ENCODE data around the gene AKNA.
"Not testable (repeated sequence)": the region's sequence is repeated elsewhere in the genome, so short reads cannot be mapped to it uniquely, and the experiment has no call there.

The AKNA gene

DNA sequence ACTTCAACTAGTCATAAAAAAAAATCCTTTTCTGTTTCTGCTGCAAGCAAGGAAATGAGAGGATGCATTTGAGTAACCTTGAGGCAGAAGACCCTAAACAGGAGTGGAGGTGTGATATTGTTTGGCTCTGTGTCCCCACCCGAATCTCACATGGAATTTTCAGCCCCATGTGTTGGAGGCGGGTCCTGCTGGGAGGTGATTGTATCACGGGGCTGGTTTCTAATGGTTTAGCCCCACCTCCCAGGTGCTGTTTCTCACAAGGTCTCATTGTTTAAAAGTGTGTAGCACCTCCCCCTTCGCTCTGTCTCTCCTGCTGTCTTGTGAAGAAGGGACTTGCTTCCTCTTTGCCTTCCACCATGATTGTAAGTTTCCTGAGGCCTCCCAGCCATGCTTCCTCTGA is 54.1 kb downstream of the AKNA start:
- H3K4me1 Mint-ChIP-seq (ENCODE audit: low read depth); H3K27me3 Mint-ChIP-seq; H3K9me3 Mint-ChIP-seq; H3K27ac Mint-ChIP-seq; H3K4me3 Mint-ChIP-seq; intact Hi-C loops (cut with micrococcal nuclease): not testable (repeated sequence)
- peaks cover 45% of the 10 kb centered on the region for H3K36me3 Mint-ChIP-seq (ENCODE audit: low read depth)

DNA sequence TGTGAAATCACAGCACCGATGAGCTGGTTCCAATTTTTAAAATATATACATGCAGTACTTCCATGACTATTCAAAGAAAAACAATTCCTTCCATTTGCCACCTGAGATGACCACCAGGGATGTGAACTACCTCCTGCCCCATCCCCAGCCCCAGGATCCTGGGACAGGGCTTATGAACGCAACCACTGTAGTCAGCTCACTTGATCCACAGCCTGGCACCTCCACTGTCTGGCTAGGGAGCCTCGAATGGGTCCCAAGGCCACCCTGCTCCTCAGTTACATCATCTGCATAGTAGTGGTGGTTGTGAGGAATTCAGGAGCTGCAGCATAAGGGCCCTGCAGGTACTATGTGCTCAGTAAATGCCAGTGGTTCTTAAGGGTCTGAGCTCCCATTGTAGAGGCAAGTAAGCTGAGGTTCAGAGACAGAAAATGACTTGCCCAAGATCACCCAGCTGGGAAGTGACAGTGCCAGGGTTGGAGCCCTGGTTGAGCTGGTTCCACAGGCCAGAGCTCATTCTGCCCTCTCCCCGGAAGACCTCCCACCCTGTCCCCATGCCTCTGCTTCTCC is 55.2 kb downstream of the AKNA start:
- H3K4me1 Mint-ChIP-seq (ENCODE audit: low read depth); intact Hi-C loops (cut with micrococcal nuclease): not testable (repeated sequence)

DNA sequence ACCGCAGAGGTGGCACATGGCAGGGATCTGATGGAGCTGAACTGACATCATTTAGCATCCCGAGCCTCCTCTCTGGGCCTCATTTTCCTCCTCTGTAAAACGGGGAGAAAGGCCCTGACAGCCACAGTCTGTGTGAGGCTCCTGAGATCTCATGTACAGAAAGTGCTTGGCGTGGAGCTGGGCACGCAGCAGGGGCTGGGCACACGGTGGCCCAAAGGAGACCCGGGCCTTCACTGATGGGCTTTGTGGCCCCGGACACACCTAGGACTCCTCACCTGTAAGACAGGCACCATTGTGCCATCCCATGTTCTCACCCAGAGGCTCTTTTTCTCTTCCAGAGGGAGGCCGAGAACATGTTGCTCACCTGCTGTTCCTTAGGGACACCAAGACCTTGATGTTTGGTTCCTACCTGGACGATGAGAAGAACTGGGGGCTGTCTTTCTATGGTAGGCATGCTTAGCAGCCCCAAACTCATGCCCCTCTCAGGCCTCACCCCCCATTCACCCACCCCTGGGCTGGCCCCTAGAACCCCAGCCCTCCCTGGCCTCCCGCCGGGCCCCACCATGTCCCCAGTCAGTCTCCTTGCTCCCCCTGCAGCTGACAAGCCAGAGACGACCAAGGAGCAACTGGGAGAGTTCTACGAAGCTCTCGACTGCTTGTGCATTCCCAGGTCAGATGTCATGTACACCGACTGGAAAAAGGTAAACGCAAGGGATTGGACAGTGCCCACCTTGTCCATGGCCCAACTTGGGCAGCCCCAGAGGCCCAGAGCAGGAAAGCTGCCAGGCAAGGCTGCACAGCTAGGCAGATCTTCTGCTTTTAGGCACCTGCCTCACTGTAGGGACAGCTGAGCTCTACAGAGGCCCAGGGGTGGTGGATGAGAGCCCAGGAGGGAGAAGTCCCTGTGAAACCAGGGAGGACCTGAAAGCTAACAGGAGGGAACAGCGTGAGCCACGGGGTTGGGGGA is 56.3 kb downstream of the AKNA start:
- H3K27ac Mint-ChIP-seq; H3K4me1 Mint-ChIP-seq (ENCODE audit: low read depth); intact Hi-C loops (cut with micrococcal nuclease); H3K4me3 Mint-ChIP-seq; H3K9me3 Mint-ChIP-seq; H3K27me3 Mint-ChIP-seq: not testable (repeated sequence)
- H3K36me3 Mint-ChIP-seq (ENCODE audit: low read depth), result peaks cover 23% of the 10 kb centered on the region

More for the DNA sequence above, 55.2 kb downstream of the AKNA start:
- not testable (repeated sequence) for H3K27ac Mint-ChIP-seq, H3K27me3 Mint-ChIP-seq, H3K9me3 Mint-ChIP-seq, H3K4me3 Mint-ChIP-seq
- H3K36me3 Mint-ChIP-seq (ENCODE audit: low read depth), result peaks cover 34% of the 10 kb centered on the region

DNA sequence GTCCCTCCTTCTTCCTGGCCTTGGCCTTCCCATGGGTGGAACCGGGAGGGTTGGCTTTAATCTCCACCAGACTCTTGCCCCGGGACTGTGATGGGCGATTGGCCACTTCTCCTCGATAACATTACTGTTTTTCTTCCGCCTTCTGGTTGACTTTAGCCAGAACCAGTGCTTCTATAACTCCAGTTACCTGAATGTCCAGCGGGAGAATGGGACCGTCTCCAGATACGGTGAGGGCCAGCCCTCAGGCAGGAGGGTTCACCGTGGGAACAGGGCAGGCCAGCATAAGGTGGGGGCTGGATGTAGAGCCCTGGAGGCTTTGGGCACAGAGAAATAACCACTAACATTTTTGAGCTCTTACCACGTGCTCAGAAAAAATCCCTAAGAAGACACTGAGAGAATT is 57.1 kb downstream of the AKNA start:
- Mint-ChIP-seq H3K4me3 (no peak overlapping the region), H3K27ac (no peak overlapping the region), H3K27me3 (peaks cover 7% of the 10 kb centered on the region), H3K9me3 (peaks cover 9% of the 10 kb centered on the region), H3K4me1 (ENCODE audit: low read depth) (peaks cover 5% of the 10 kb centered on the region), H3K36me3 (ENCODE audit: low read depth) (peaks cover 15% of the 10 kb centered on the region)
- intact Hi-C loops (cut with micrococcal nuclease), result no loop called here

DNA sequence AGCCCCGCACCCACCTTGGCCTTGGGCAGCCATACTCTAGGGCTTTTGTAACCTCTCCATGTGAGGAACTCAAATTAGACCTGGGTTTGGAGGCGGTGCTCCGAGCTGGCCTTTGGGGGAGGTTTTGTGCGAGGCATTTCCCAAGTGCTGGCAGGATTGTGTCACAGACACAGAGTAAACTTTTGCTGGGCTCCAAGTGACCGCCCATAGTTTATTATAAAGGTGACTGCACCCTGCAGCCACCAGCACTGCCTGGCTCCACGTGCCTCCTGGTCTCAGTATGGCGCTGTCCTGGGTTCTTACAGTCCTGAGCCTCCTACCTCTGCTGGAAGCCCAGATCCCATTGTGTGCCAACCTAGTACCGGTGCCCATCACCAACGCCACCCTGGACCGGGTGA is 58.2 kb downstream of the AKNA start, which contains the start of gene ORM2:
Gene ORM2 (plus strand): TSS at position 245 of the 398 bp plus-strand sequence. CDS start 36 bp downstream, at position 281.
- intact Hi-C loops (cut with micrococcal nuclease); H3K27ac Mint-ChIP-seq; H3K36me3 Mint-ChIP-seq (ENCODE audit: low read depth); H3K4me1 Mint-ChIP-seq (ENCODE audit: low read depth); H3K4me3 Mint-ChIP-seq; H3K9me3 Mint-ChIP-seq; H3K27me3 Mint-ChIP-seq: not testable (repeated sequence)

DNA sequence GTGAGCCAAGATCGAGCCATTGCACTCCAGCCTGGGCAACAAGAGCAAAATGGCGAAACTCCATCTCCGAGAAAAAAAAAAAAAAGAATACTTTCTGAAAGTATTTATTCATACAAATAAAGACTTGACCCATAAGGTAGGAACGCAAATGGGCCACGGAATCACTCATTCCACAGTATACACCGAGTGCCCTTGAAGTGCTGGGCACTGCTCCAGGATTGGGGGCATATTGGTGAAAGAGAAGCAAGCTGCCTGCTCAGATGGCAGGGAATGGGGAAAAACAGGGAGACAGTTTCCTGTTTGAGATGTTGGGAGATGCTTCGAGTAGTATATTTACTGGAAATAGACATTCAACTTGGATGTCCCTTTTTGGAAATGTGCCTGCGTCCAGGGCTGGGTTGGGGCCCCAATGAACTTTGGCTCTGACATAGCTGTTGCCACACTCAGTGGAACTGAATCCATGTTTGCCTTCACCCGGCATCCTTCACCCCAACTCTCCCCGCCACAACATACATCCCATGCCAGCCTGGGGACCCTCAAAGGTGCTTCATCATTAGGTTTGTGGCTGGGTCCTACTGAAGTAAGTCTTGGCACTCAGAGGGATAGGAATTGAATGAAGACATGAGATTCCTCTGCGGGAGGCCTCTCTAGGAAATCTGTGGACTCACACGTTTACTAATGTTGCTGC is 58.7 kb downstream of the AKNA start:
- not testable (repeated sequence) for H3K27me3 Mint-ChIP-seq

DNA sequence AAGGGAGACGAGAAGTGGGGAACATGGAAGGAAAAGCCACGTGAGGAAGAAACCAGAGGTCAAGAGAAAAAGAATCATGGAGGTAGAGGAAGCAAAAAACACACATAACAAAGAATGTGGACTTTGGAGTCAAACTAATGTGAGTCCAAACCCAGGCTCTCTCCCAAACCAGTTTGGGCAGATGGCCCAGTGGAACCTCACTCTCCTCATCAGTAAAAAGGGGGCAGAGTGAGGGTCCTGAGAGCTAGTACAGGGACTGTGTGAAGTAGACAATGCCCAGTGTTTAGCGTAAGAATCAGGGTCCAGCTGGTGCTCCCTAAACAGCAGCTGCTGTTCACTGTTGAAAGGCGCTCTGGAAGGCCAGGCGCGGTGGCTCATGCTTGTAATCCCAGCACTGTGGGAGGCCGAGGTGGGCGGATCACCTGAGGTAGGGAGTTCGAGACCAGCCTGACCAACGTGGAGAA is 59.4 kb downstream of the AKNA start:
- H3K9me3 Mint-ChIP-seq; intact Hi-C loops (cut with micrococcal nuclease); H3K4me3 Mint-ChIP-seq; H3K36me3 Mint-ChIP-seq (ENCODE audit: low read depth); H3K4me1 Mint-ChIP-seq (ENCODE audit: low read depth); H3K27ac Mint-ChIP-seq; H3K27me3 Mint-ChIP-seq: not testable (repeated sequence)

More for the DNA sequence above, 58.7 kb downstream of the AKNA start:
- H3K4me3 Mint-ChIP-seq; intact Hi-C loops (cut with micrococcal nuclease); H3K9me3 Mint-ChIP-seq; H3K36me3 Mint-ChIP-seq (ENCODE audit: low read depth); H3K27ac Mint-ChIP-seq; H3K4me1 Mint-ChIP-seq (ENCODE audit: low read depth): not testable (repeated sequence)

DNA sequence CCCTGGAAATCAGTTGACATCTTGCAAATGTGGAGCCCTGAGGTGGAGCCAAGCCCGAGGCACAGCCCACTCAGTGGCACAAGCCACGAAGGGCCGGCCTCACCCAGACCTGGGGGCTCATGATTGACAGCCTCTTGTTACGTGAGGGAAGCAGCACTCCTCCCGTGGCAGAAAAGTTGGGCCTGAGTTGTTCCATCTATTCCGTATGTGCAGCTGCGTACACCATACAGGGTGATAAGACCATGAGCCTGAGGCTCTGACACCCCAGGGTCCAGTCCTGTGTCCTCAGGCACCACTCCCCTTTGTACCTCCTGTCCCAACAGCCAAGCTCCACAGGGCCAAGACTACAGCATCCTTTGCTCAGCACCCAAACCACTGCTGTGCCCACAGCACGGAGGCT is 60.0 kb downstream of the AKNA start:
- no peak overlapping the region for H3K4me3 Mint-ChIP-seq
- no peak overlapping the region for H3K27ac Mint-ChIP-seq
- intact Hi-C loops (cut with micrococcal nuclease), result no loop called here
- no peaks in the 10 kb centered on the region for H3K36me3 Mint-ChIP-seq (ENCODE audit: low read depth)
- H3K4me1 Mint-ChIP-seq (ENCODE audit: low read depth), result no peaks in the 10 kb centered on the region
- H3K27me3 Mint-ChIP-seq, result peaks cover 7% of the 10 kb centered on the region
- no peaks in the 10 kb centered on the region for H3K9me3 Mint-ChIP-seq

DNA sequence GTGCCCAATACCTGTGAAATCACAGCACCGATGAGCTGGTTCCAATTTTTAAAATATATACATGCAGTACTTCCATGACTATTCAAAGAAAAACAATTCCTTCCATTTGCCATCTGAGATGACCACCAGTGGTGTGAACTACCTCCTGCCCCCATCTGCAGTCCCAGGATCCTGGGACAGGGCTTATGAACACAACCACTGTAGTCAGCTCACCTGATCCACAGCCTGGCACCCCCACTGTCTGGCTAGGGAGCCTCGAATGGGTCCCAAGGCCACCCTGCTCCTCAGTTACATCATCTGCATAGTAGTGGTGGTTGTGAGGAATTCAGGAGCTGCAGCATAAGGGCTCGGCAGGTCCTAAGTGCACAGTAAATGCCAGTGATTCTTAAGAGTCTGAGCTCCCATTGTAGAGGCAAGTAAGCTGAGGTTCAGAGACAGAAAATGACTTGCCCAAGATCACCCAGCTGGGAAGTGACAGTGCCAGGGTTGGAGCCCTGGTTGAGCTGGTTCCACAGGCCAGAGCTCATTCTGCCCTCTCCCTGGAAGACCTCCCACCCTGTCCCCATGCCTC is 62.0 kb downstream of the AKNA start:
- H3K4me1 Mint-ChIP-seq (ENCODE audit: low read depth); H3K4me3 Mint-ChIP-seq; H3K9me3 Mint-ChIP-seq; H3K27me3 Mint-ChIP-seq; H3K36me3 Mint-ChIP-seq (ENCODE audit: low read depth); intact Hi-C loops (cut with micrococcal nuclease); H3K27ac Mint-ChIP-seq: not testable (repeated sequence)

DNA sequence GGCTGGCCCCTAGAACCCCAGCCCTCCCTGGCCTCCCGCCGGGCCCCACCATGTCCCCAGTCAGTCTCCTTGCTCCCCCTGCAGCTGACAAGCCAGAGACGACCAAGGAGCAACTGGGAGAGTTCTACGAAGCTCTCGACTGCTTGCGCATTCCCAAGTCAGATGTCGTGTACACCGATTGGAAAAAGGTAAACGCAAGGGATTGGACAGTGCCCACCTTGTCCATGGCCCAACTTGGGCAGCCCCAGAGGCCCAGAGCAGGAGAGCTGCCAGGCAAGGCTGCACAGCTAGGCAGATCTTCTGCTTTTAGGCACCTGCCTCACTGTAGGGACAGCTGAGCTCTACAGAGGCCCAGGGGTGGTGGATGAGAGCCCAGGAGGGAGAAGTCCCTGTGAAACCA is 62.8 kb downstream of the AKNA start:
- intact Hi-C loops (cut with micrococcal nuclease); H3K27ac Mint-ChIP-seq; H3K27me3 Mint-ChIP-seq; H3K4me1 Mint-ChIP-seq (ENCODE audit: low read depth); H3K36me3 Mint-ChIP-seq (ENCODE audit: low read depth); H3K9me3 Mint-ChIP-seq; H3K4me3 Mint-ChIP-seq: not testable (repeated sequence)

DNA sequence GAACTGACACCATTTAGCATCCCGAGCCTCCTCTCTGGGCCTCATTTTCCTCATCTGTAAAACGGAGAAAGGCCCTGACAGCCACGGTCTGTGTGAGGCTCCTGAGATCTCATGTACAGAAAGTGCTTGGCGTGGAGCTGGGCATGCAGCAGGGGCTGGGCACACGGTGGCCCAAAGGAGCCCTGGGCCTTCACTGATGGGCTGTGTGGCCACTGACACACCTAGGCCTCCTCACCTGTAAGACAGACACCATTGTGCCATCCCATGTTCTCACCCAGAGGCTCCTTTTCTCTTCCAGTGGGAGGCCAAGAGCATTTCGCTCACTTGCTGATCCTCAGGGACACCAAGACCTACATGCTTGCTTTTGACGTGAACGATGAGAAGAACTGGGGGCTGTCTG is 63.3 kb downstream of the AKNA start:
- intact Hi-C loops (cut with micrococcal nuclease), result no loop called here
- Mint-ChIP-seq H3K36me3 (ENCODE audit: low read depth) (no peaks in the 10 kb centered on the region), H3K4me3 (no peak overlapping the region), H3K4me1 (ENCODE audit: low read depth) (no peaks in the 10 kb centered on the region), H3K27me3 (no peaks in the 10 kb centered on the region), H3K9me3 (no peaks in the 10 kb centered on the region), H3K27ac (no peak overlapping the region)

DNA sequence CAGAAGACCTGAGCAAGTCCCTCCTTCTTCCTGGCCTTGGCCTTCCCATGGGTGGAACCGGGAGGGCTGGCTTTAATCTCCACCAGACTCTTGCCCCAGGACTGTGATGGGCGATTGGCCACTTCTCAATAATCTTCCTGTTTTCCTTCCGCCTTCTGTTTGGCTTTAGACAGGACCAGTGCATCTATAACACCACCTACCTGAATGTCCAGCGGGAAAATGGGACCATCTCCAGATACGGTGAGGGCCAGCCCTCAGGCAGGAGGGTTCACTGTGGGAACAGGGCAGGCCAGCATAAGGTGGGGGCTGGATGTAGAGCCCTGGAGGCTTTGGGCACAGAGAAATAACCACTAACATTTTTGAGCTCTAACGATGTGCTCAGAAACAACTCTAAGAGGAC is 63.9 kb downstream of the AKNA start:
- H3K36me3 Mint-ChIP-seq (ENCODE audit: low read depth); H3K27ac Mint-ChIP-seq; H3K27me3 Mint-ChIP-seq; H3K4me1 Mint-ChIP-seq (ENCODE audit: low read depth); H3K4me3 Mint-ChIP-seq; intact Hi-C loops (cut with micrococcal nuclease); H3K9me3 Mint-ChIP-seq: not testable (repeated sequence)

DNA sequence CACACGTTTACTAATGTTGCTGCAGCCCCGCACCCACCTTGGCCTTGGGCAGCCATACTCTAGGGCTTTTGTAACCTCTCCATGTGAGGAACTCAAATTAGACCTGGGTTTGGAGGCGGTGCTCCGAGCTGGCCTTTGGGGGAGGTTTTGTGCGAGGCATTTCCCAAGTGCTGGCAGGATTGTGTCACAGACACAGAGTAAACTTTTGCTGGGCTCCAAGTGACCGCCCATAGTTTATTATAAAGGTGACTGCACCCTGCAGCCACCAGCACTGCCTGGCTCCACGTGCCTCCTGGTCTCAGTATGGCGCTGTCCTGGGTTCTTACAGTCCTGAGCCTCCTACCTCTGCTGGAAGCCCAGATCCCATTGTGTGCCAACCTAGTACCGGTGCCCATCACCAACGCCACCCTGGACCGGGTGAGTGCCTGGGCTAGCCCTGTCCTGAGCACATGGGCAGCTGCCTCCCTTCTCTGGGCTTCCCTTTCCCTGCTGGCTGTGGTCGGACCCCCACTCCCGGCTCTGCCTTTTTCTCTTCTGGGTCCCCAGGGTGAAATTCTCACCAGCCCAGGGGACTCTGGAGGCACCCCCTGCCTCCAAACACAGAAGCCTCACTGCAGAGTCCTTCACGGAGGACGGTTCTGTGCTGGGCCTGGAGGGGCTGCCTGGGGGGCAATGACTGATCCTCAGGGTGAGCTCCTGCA is 64.8 kb downstream of the AKNA start, which contains the start of gene ORM1:
Gene ORM1 (plus strand): TSS at position 268 of the 701 bp plus-strand sequence. CDS start 36 bp downstream, at position 304.
- H3K36me3 Mint-ChIP-seq (ENCODE audit: low read depth); H3K4me3 Mint-ChIP-seq; H3K27ac Mint-ChIP-seq; H3K9me3 Mint-ChIP-seq; intact Hi-C loops (cut with micrococcal nuclease); H3K27me3 Mint-ChIP-seq; H3K4me1 Mint-ChIP-seq (ENCODE audit: low read depth): not testable (repeated sequence)

Measured in dendritic cell treated with granulocyte-macrophage colony-stimulating factor and Interleukin-4, amounts not matched to agents 40 ng/mL and 50 ng/mL, for 4 days (primary cell).